HPDE6-E6E7 (cell line): ENCODE data around the gene SIX2.
"Not testable (repeated sequence)": the region's sequence is repeated elsewhere in the genome, so short reads cannot be mapped to it uniquely, and the experiment has no call there.

Experiments used
- DNase-seq: peaks from one replicate; pipeline ENCODE4 v3.0.0; 2011; ENCODE audit warnings: missing footprints; ENCODE audit errors: extremely low spot score

SIX2 gene

DNA sequence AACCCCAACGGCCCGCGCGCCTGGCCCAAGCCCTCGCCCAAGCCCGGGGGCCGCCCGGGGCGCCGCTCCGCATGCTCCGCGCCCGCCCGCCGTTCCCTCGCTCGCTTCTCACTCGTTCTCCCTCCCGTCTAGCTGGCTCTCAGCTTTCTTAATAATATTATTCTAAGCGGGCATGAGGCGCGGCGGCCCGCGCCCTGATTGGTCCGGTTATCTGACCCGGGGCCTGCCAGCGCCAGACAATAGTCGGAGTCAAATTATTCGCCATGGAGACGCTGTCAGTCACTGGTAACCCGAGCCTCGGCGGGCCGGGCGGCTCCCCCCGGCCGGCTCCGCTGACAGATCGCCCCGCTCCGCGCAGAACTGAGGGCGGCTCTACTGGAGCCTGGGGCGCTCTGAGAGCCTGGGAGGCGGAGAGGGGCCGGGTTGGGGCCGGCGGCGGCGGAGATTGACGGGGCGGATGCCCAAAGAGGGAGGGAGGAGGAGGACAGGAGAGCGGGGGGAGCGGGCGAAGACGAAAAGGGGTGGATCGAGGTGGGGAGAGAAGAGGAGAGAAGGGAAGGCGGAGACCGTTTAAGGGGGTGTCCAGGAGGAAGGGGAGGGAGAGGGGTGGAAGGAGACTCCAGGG lies at the start of gene SIX2:
Gene SIX2 (minus strand): TSS at position 150 of the 625 bp plus-strand sequence. CDS start 342 bp downstream, outside the sequence.
- DNase-seq, result peak; percentile 94

DNA sequence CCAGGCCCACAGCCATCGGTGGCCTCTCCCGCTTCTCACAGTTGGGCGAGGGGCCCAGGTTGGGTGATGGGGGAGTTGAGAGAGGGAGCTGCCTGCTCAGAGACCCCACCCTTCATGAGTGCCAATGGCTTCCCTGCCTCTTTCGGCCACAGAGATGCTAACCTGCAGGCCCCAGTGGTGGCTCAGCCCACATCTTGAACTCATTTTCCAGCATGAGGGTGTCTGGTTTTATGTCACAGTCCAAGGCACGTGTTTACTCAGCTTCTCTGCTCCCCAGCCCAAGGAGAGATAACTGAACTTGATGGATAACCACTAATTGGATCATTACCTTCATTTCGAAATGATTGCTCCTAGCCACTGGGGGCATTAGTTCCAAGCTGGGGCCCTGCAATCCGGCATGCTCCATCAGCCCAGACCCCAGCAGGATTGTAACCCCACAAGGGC lies 45.9 kb upstream of the SIX2 start:
- no peak for DNase-seq

DNA sequence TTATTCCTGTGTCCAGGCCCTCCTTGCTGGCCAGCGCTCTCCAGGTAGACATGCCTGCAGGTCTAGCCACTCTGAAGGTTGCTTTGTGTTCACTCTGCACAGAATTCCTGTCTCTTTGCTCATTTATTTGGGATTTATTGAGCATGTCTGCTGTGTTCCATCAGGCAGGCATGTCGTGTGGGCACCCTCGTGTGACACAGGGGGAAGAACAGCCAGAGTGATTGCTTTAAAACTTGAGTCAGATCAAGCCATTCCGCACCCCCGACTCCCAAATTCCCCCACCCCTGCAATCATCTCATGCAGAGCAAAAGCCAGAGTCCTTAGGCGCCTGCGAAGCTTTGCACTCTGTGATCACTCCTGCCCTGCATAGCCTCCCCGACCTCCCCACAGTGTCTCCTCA lies 44.7 kb upstream of the SIX2 start:
- DNase-seq, result no peak

DNA sequence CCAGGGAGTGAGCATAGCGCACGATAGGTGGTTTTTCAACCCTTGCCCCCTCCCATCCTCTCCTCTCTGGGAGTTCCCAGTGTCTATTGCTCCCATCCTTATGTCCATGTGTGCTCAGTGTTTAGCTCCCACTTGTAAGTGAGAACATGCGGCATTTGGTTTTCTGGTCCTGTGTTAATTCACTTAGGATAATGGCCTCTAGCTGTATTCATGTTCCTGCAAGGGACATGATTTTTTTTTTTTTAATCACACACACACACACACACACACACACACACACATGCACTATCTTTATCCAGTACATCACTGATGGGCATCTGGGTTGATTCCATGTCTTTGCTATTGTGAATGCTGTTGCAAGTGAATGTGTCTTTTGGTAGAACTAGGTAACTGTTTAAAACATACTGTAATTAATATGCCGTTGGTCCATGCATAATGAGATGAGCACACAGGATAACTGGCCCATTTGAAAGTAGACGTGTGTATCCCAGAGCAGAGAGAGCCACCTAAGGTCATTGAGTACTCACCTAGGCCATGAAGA lies 43.2 kb upstream of the SIX2 start:
- no peak for DNase-seq

DNA sequence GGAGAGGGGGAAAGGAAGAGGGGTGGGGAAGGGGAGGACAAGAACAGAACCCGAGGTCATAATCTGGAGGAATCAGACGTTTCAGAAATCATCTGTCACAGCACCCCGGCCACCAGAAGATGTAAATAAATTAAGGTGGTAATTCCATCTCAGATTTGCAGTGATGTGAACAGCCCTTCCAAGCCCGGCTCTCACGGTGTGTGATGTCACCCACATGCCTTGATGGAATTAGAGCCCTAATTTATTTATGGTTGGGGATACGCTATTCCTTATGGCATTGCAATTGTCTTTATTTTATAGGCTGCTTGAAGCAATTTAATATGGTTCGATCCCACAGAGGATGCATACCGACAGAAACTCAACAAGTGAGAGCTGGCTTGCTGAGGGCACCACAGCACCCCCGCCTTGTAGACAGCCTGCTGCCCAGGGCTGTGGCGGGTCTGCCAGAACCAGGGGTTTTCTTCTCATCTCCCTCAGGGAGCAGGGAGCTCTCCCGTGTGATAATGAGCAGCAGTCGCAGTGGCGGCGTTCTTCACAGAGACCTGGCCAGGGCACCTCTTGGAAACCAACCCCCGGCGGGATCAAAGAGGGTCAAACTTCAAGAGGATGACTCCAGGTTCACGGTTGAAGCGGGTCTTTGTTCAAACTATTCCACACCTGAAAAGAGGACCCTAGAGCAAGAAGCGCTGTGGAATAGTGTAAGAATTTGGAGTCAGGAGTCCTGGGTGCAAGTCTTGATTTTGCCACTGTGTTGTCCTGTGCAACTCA lies 40.5 kb upstream of the SIX2 start:
- no peak for DNase-seq

DNA sequence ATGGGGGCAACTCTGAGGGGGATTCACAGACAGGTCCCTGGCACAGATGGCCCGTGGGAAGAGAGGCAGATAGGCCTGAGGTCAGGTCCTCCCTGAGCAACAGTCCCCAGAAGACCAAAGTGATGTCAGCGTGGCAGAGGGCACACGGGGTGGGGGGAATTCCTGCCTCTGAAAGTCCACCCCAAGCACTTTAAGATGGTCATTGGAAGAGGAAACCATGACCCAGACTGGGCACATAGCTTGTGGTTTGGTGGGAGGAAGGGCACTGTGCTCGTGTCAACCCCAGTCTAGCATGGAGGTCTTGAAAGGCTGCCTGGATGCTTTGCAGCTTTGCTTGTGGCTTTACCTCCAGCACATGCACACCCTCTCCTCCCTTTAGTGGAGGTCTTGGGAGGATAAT lies 38.0 kb upstream of the SIX2 start:
- no peak for DNase-seq

DNA sequence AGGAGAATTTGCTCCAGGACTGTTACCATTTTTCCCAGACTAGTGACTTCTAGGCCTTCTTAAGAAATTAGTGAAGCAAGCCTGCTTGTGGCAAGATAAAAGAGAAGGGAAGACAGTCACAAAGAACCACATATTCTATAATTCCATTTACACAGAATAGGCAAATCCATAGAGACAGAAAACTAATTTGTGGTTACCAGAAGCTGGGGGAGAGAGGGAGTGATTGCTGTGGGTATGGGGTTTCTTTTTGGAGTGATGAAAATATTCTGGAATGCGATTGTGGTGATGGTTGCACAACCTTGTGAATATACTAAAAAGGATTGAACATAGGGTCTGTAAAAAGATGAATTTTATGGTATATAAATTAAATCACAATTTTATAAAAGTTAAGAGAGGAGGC lies 37.5 kb upstream of the SIX2 start:
- no peak for DNase-seq

DNA sequence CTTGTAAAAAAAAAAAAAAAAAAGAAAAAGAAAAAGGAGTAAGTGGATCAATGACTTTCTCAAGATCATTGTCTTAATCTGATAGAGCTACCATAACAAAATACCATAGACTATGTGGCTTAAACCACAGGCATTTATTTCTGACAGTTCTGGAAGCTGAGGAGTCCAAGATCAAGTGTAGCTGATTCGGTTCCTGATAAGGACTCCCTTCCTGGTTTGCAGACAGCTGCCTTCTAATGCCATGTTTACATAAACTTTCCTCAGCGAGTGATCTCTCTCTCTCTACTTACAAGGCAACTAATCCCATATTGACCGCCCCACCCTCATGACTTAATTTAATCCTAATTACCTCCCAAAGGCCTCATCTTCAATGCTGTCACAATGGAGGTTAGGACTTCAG lies 36.5 kb upstream of the SIX2 start:
- DNase-seq, result no peak

DNA sequence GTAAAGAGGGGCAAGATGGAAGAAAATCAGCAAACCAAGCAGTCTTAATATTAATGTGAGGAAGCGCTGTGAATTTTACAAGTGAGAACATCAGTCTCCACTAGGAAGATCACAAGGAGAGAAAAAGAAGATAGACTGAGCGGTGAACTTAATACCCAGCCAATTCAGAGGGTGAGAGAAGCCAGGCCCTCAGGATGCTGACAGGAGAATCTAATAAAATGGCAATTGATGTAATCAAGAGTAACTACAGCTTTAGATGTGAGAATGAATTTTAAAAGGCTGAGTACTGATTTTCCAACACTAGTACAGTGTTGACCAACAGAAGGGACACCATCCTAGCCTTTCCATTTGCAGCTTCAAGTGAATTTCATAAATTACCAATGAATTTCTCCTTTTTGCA lies 35.7 kb upstream of the SIX2 start:
- no peak for DNase-seq

DNA sequence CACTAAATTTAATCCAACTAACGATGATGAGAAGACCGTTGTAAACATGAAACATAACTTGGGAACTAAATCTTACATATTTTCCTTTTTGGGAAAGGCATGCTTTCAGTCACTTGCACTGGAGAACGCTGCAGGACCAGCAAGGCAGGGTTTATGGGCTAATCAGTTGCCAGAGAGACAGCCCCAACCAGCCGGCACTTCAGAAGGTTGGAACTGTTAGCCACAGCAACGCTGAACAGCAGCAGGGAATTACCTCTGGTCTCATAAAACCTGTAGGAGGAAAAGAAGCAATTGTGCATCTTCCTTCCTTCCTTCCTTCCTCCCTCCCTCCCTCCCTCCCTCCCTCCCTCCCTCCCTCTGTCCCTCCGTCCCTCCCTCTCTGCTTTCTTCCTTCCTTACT lies 33.9 kb upstream of the SIX2 start:
- DNase-seq, result no peak

DNA sequence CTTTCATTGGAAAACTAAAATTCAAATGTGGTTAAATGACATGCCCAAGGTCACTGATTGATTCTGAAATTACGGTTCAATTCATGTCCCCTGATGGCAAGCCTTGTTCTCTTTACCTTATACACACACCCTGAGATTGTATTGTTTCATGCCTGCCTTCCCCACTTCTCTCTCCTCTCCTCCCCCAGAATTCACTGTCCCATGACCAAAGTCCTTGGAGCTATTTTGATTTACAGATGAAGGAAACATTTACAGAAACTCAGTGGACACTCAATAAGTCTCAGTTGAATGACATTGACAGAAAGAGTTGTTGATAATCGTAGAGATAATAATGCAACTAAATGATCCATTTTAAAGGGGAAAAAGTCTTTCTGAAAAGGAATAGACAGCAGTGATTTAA lies 33.1 kb upstream of the SIX2 start:
- no peak for DNase-seq

DNA sequence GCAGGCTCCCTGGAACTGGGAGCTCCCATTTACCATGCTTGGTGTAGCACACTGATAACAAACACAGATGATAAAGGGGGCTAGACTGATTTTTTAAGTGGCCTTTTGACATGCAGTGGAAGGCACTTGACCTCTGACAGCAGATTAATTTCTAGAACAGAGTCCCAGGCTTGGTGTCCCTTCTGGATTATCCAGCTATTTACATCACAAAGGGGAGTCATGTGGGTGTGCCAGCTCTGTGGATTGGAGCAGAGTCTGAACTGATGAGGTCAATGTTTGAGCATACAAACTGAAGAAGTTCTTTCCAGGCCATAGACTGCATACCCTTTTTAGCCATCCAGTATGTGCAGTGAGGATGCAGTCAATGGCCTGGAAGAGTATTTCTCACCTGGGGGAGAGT lies 31.5 kb upstream of the SIX2 start:
- DNase-seq, result no peak

DNA sequence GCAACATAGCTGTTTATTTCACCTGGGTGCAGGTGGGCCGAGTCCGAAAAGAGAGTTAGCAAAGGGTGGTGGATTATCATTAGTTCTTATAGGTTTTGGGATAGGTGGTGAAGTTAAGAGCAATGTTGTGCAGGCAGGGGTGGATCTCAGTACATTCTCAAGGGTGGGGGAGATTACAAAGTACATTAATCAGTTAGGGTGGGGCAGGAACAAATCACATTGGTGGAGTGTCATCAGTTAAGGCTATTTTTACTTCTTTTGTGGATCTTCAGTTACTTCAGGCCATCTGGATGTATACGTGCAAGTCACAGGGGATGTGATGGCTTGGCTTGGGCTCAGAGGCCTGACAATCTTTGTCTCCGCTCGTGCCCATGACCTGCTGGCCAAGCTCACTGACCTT lies 30.6 kb upstream of the SIX2 start:
- DNase-seq, result not testable (repeated sequence)

DNA sequence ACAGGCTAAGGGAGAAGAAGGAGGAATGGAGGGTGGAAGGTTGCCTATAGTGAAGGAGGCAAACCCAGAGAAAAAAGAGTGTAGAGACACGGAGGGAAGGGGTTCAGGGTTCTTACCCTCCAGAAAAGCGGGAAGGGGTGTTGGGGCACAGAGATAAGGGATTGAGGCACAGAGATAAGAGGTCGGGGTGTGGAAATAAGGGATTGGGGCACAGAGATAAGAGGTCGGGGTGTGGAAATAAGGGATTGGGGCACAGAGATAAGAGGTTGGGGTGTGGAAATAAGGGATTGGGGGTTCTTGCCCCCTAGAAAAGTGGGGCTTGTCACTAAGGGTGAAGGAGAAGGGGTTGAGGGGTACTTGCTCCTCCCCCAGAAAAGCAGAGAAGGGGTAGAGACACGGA lies 29.6 kb upstream of the SIX2 start:
- DNase-seq, result not testable (repeated sequence)

DNA sequence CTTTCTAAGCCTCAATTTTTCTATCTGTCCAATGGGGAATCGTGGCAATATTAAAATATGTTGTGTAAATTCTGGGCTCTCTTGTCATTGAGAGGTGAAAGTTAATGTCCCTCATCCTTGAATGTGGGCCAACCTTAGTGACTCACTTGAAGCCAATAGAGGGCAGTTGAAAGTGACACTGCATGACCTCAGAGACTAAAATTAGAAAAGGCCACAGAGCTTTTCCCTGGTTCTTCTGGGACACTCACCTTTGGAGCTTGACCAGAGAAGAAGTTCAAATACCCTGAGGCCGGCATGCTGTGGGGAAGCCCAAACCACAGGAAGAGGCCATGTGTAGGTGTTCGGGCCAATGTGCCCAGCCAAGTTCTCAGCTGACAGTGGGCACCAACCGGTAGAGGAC lies 24.1 kb upstream of the SIX2 start:
- DNase-seq, result no peak

DNA sequence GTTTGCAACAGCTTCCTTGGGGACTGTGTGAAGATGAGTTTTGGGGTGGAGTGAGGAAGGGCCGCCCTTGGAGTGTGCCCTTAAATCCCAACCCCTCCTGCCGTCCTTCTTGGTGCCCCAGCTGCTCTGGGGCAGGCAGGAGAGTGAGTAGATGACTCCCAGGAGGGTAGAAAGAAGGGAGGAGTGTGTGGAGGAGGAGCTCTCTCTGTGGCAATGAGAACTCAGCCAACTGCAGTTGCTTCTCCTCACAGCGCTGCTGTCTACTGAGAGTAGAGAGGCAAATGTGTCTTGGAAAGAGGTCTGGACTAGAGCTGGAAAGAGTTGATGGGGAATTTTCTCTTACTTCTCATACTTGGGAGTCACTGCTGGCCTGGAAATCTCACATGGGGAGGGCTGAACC lies 21.8 kb upstream of the SIX2 start:
- no peak for DNase-seq

DNA sequence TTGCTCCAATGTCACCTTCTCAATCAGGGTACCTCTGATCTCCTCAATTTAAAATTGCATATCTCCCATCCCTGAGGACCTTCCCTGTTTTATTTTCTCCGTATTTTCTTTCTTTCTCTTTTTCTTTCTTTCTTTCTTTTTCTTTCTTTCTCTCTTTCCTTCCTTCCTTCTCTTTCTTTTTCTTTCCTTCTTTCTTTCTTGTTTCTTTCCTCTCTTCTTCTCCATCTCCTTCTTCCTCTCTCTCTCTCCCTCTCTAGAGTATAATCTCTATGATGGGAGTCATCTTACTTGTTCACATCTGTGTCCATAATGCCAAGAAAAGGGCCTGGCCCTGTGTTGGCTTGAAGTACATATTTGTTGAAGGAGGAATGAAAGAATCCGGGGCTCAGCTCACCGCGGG lies 21.3 kb upstream of the SIX2 start:
- no peak for DNase-seq

DNA sequence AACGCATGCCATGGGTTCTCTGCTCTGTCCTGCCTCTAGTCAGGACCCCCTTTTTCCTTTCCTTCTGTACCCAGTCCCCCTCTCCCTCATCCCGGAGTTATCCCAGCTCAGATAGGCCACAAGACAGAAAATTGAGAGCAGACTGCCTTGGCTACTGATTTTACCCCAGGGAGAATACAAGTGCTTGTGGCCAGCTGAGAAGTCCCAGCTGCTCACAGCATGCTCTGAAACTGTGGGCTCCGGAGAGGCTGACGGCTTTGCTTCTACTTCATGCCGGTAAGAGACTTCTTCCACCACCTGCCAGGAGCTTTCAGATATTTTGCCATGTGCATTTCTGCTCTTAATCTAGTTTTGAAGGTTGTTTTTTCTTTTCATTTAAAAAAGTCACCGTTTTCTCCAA lies 20.0 kb upstream of the SIX2 start:
- DNase-seq, result no peak

DNA sequence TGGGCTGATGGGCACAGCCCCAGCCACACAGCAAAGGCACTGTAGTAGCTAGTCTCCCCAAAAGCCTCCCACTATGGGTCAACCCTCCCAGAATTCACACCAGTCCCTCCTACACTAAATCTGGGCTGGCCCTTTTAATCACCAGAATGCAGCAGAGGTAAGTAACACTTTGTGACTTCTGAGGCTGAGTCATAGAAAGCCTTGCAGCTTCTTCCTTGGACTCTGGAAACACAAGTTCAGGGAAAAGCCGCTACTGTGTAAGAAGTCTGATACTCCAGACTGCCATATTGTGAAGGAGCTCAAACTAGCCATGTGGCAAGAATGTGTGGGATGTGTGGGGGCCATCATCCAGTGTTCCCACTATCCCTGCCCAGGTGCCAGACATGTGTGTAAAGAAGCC lies 19.0 kb upstream of the SIX2 start:
- no peak for DNase-seq

DNA sequence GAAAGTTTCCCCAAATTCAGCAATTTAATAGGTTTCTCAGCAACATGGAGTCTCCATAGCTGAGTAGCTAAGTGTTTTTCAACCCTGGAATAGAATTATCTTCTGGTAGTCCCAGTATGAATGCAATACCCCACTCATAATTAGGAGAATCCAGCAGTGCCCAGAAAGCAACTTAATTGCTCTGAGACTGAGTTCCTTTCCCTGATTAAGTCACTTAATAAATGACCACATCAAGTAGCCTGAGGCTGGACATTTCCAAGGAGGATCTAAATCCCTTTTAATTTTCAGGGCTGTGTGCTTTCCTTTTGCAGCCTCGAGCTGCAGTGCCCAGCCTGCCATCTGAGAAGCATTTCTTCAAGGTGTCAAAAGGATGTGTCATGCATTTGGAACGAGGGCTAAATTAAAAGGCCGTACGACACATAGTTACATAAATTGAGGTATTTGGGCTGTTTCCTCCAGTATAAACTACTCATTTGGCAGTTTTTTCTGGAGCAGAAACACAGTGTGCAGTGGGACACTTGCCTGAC lies 17.7 kb upstream of the SIX2 start:
- DNase-seq, result no peak

DNA sequence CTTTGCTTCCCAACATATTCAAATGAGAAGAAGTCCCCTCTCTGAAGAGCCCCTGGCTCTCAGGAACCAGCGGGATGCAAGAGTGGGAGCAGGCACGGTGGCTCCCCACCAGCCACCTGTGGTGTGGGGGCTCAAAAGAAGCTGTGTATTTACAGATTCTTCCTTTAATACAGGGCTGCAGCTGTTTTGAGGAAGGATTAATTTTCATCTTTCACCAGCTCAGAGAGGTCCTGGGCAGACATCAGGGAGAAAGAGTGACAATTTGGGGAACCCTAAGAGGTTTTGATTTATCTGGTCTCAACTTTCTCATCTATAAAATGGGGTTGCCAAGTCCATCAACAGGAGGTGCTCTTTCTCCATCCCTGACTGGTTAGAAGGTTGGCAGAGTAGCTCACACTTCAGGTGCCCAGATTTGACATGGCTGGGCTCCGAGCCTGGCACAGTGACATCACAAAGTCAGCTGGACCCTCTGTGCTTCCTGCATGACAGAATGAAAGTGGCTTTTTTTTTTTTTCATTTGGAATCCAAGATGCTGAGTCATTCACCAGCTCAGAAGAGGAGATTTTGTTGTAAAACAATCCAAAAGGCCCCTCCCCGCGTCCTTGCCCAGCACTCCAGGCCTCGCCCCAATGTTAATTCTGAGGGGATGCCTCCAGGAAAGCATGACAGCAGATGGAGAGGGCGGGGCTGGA lies 15.5 kb upstream of the SIX2 start:
- DNase-seq, result peak; percentile 66

DNA sequence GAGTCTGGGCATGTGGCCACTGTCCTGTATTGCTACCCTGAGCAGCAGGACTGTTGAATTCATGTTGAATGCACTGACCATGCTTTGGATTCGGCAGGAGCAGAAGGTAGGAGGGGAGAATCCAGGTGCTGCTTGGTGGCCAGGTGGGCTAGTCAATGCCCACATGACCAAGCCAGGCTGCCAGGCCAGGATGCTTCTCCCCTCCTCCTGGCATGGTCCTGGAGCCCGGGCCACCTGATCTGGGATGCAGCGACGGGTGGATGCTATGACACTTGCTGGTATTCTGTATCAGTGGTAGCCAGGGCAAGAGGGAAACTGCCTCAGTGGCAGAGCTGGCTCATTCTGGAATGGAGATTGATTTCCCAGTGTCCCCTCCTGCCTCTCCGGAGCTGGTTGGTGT lies 14.8 kb upstream of the SIX2 start:
- no peak for DNase-seq

DNA sequence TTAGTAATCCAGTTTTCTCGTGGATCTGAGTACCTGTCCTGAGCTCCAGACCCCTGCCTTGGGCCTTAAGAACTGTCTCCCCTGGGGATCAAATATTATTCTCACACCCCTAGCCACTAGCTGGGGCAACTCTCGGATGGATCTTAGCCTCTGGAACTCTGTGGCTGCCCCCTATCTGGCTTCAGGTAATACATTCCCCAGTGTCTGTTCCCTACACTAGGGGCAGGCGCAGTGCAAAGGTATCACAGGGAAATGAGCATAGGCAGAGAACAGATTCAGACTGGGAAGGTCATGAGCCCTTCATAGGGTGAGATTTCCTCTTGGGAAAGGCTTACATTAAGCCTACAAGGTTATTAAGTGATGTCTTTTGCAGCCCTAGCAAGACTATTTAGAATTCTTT lies 11.2 kb upstream of the SIX2 start:
- DNase-seq, result no peak
